ES-I3 (cell line): Measurements from ENCODE around the gene ATP10A.

Experiments used
- H3K36me3 ChIP-seq: 2 replicates; pipeline ENCODE4 v1.6.1; 2013; ENCODE audit warnings: mild to moderate bottlenecking, low read length, control low read depth, moderate library complexity; ENCODE audit not compliant: insufficient read depth
- H3K4me1 ChIP-seq: 2 replicates; pipeline ENCODE4 v1.6.1; 2013; ENCODE audit warnings: mild to moderate bottlenecking, control low read depth, low read length; ENCODE audit not compliant: insufficient read depth
- H3K9ac ChIP-seq: 2 replicates; pipeline ENCODE4 v1.6.1; 2013; ENCODE audit warnings: low read depth, mild to moderate bottlenecking, low read length, moderate library complexity
- H3K9me3 ChIP-seq: 2 replicates; pipeline ENCODE4 v1.6.1; 2013; ENCODE audit warnings: mild to moderate bottlenecking, low read length, moderate library complexity; ENCODE audit not compliant: control insufficient read depth, insufficient read depth

ATP10A gene

GRCh38 chr15:25876231-25877140, 13.4 kb upstream of the ATP10A start:
- Histone ChIP-seq H3K4me1 (no peaks in the 10 kb centered on the region), H3K9me3 (no peaks in the 10 kb centered on the region), H3K9ac (no peak overlapping the region), H3K36me3 (no peaks in the 10 kb centered on the region)

GRCh38 chr15:25875566-25875965, 12.4 kb upstream of the ATP10A start:
- no peaks in the 10 kb centered on the region for H3K36me3 ChIP-seq
- H3K9ac ChIP-seq = no peak overlapping the region
- no peaks in the 10 kb centered on the region for H3K9me3 ChIP-seq
- H3K4me1 ChIP-seq = no peaks in the 10 kb centered on the region

GRCh38 chr15:25874379-25874778, 11.3 kb upstream of the ATP10A start:
- H3K4me1 ChIP-seq = no peaks in the 10 kb centered on the region
- H3K9ac ChIP-seq = no peak overlapping the region
- no peaks in the 10 kb centered on the region for H3K9me3 ChIP-seq
- H3K36me3 ChIP-seq = no peaks in the 10 kb centered on the region

GRCh38 chr15:25871403-25871802, 8.3 kb upstream of the ATP10A start:
- H3K9me3 ChIP-seq = no peaks in the 10 kb centered on the region
- H3K4me1 ChIP-seq = no peaks in the 10 kb centered on the region
- no peaks in the 10 kb centered on the region for H3K36me3 ChIP-seq

GRCh38 chr15:25870938-25871337, 7.8 kb upstream of the ATP10A start:
- Histone ChIP-seq H3K9me3 (no peaks in the 10 kb centered on the region), H3K36me3 (no peaks in the 10 kb centered on the region), H3K4me1 (no peaks in the 10 kb centered on the region), H3K9ac (no peak overlapping the region)

More at GRCh38 chr15:25871403-25871802, 8.3 kb upstream of the ATP10A start:
- H3K9ac ChIP-seq = no peak overlapping the region

- Histone ChIP-seq H3K4me1 (no peaks in the 10 kb centered on the region), H3K9me3 (no peaks in the 10 kb centered on the region), H3K9ac (no peak overlapping the region), H3K36me3 (no peaks in the 10 kb centered on the region)
Measured at GRCh38 chr15:25869701-25870100, 6.6 kb upstream of the ATP10A start.

- no peaks in the 10 kb centered on the region for H3K4me1 ChIP-seq
- no peaks in the 10 kb centered on the region for H3K9me3 ChIP-seq
- no peaks in the 10 kb centered on the region for H3K36me3 ChIP-seq
- H3K9ac ChIP-seq = no peak overlapping the region
Measured at GRCh38 chr15:25866874-25867273, 3.7 kb upstream of the ATP10A start.

- Histone ChIP-seq H3K9ac (no peak overlapping the region), H3K9me3 (no peaks in the 10 kb centered on the region), H3K36me3 (no peaks in the 10 kb centered on the region), H3K4me1 (no peaks in the 10 kb centered on the region)
Measured at GRCh38 chr15:25866251-25866650, 3.1 kb upstream of the ATP10A start.

GRCh38 chr15:25864966-25865365, 1.8 kb upstream of the ATP10A start:
- Histone ChIP-seq H3K9ac (no peak overlapping the region), H3K36me3 (no peaks in the 10 kb centered on the region), H3K9me3 (no peaks in the 10 kb centered on the region), H3K4me1 (no peaks in the 10 kb centered on the region)

- Histone ChIP-seq H3K4me1 (peaks cover 1% of the 10 kb centered on the region; the same call in 1 of the 2 replicates), H3K36me3 (no peaks in the 10 kb centered on the region), H3K9me3 (no peaks in the 10 kb centered on the region), H3K9ac (peak overlapping the region; percentile 58; the same call in 1 of the 2 replicates)
Measured at GRCh38 chr15:25863968-25864580, 947 bp upstream of the ATP10A start.

GRCh38 chr15:25862472-25863110, 536 bp downstream of the ATP10A start:
- Histone ChIP-seq H3K4me1 (peaks cover 7% of the 10 kb centered on the region; the same call in 1 of the 2 replicates), H3K9me3 (no peaks in the 10 kb centered on the region), H3K9ac (peak overlapping the region; percentile 58), H3K36me3 (no peaks in the 10 kb centered on the region)

- H3K9ac ChIP-seq = peak overlapping the region; percentile 58; the same call in 1 of the 2 replicates
- no peaks in the 10 kb centered on the region for H3K36me3 ChIP-seq
- peaks cover 7% of the 10 kb centered on the region; the same call in 1 of the 2 replicates for H3K4me1 ChIP-seq
- H3K9me3 ChIP-seq = no peaks in the 10 kb centered on the region
Measured at GRCh38 chr15:25862071-25862471, 1.1 kb downstream of the ATP10A start.

- no peaks in the 10 kb centered on the region for H3K9me3 ChIP-seq
- no peaks in the 10 kb centered on the region for H3K36me3 ChIP-seq
- H3K4me1 ChIP-seq = peaks cover 7% of the 10 kb centered on the region; the same call in 1 of the 2 replicates
- no peak overlapping the region for H3K9ac ChIP-seq
Measured at GRCh38 chr15:25860885-25861866, 2.0 kb downstream of the ATP10A start.
